Naive thymus-derived CD4-positive, alpha-beta T cell (primary cell): ENCODE results near the gene SLC37A4. TPM values are rescaled to one million over a fixed set of nuclear protein-coding genes. Genes with fewer than 3 reads are reported as not detected.
A peak's percentile ranks its signal among the peaks of the same experiment; 100 is the strongest.

Experiments
- ATAC-seq: fragments of 150-1000 bp; cut with Tn5 transposase; 2 replicates; pipeline ENCODE4 v1.10.0; 2021; ENCODE audit warnings: mild to moderate bottlenecking, moderate library complexity
- CTCF ChIA-PET: fragments of 350-600 bp; sonication (Branson Sonifier 250); formaldehyde crosslinking; loops from one replicate; lab custom pipeline; 2021; ENCODE audit warnings: antibody characterized with exemption; lab: Charles Lee
- POLR2A ChIA-PET: fragments of 350-600 bp; sonication (Branson Sonifier 250); formaldehyde crosslinking; loops from one replicate; lab custom pipeline; 2021; ENCODE audit warnings: antibody characterized with exemption, inconsistent platforms; lab: Charles Lee
- DNase-seq, 9 donors: peaks; one replicate each; pipeline versions ENCODE4 v3.0.0 to v3.0.0-alpha.2; 2020 to 2022; ENCODE audit warnings: mixed read lengths in 1 of 9
- H3K27ac ChIP-seq: one replicate; pipeline ENCODE4 v1.7.0; 2013; ENCODE audit warnings: mild to moderate bottlenecking, low read depth, low read length, moderate library complexity
- H3K27me3 ChIP-seq, 2 donors: one replicate each; pipeline ENCODE4 v1.7.0; 2013; ENCODE audit warnings: low read length in 2 of 2, mild to moderate bottlenecking in 2 of 2, moderate library complexity in 2 of 2; ENCODE audit not compliant: control insufficient read depth in 2 of 2, insufficient read depth in 2 of 2
- H3K36me3 ChIP-seq, 3 experiments: 1 replicate in 2 of 3; 2 replicates in 1 of 3; pipeline ENCODE4 v1.7.0; 2013; ENCODE audit warnings: low read length in 3 of 3, mild to moderate bottlenecking in 3 of 3, moderate library complexity in 1 of 3; ENCODE audit not compliant: insufficient read depth in 3 of 3, control insufficient read depth in 2 of 3
- H3K4me1 ChIP-seq, 2 donors: one replicate each; pipeline ENCODE4 v1.7.0; 2013; ENCODE audit warnings: low read length in 2 of 2, mild to moderate bottlenecking in 2 of 2, moderate library complexity in 1 of 2; ENCODE audit not compliant: control insufficient read depth in 2 of 2, insufficient read depth in 2 of 2
- H3K4me3 ChIP-seq: 2 replicates; pipeline ENCODE4 v1.7.0; 2013; ENCODE audit warnings: mild to moderate bottlenecking, low read length
- H3K9me3 ChIP-seq, 3 experiments: 1 replicate in 2 of 3; 2 replicates in 1 of 3; pipeline ENCODE4 v1.7.0; 2013; ENCODE audit warnings: low read length in 3 of 3; ENCODE audit not compliant: control insufficient read depth in 2 of 3
- H3K27ac Mint-ChIP-seq, 9 donors: one replicate each; pipeline ENCODE4 v1.8.0; 2020 to 2022; ENCODE audit warnings: mixed read lengths in 9 of 9, mild to moderate bottlenecking in 8 of 9, moderate library complexity in 5 of 9, inconsistent platforms in 2 of 9
- H3K27me3 Mint-ChIP-seq, 5 donors: one replicate each; pipeline ENCODE4 v1.8.0; 2021 to 2022; ENCODE audit warnings: mixed read lengths in 5 of 5, mild to moderate bottlenecking in 1 of 5
- H3K36me3 Mint-ChIP-seq, 5 donors: one replicate each; pipeline ENCODE4 v1.8.0; 2020 to 2022; ENCODE audit warnings: mixed read lengths in 5 of 5, mild to moderate bottlenecking in 3 of 5, inconsistent platforms in 1 of 5
- H3K4me1 Mint-ChIP-seq, 7 donors: one replicate each; pipeline ENCODE4 v1.8.0; 2020 to 2022; ENCODE audit warnings: mixed read lengths in 7 of 7, mild to moderate bottlenecking in 3 of 7, inconsistent platforms in 1 of 7
- H3K4me3 Mint-ChIP-seq, 10 donors: one replicate each; pipeline ENCODE4 v1.8.0; 2020 to 2022; ENCODE audit warnings: mild to moderate bottlenecking in 10 of 10, mixed read lengths in 10 of 10, moderate library complexity in 6 of 10, inconsistent platforms in 2 of 10
- H3K9me3 Mint-ChIP-seq, 11 donors: one replicate each; pipeline ENCODE4 v1.8.0; 2020 to 2022; ENCODE audit warnings: mixed read lengths in 11 of 11, mild to moderate bottlenecking in 4 of 11, inconsistent platforms in 1 of 11, moderate library complexity in 1 of 11
- intact Hi-C, 2 donors: fragments of 100-400 bp; cut with micrococcal nuclease; formaldehyde crosslinking; loops; one replicate each; pipeline ENCODE4 v1.15.1; 2023
- polyA plus RNA-seq, 2 donors: library from polyadenylated mRNA; unstranded; fragments of 300-500 nt; fragmentation: Illumina TruSeq; gene quantifications; one replicate each; pipeline ENCODE4 v1.2.3, GENCODE V29; 2021
- total RNA-seq, 6 experiments: library from RNA in 5 of 6; stranded (reverse) in 5 of 6; gene quantifications; 1 replicate in 5 of 6; 2 replicates in 1 of 6; pipeline ENCODE4 v1.2.3 and lab custom pipeline; 2021 to 2026

Gene SLC37A4
- total and polyA plus RNA-seq, 7 experiments from 2014 or later: 7.1 to 20.8 (median 13.1) TPM

GRCh38 chr11:119055901-119056300 lies 25.2 kb upstream of the SLC37A4 start:
- Histone ChIP-seq H3K36me3 (peaks cover 8 to 43% (median 34%) of the 10 kb centered on the region in 3 experiments), H3K27me3 (no peaks in the 10 kb centered on the region), H3K4me3 (peak overlapping the region; percentile 73), H3K27ac (peak overlapping the region; percentile 92), H3K4me1 (peaks cover 18 to 20% of the 10 kb centered on the region in 2 donors), H3K9me3 (no peaks in the 10 kb centered on the region)
- Mint-ChIP-seq H3K27me3 (no peaks in the 10 kb centered on the region), H3K27ac (peak overlapping the region; percentile 69 to 97 (median 87)), H3K4me3 (peak overlapping the region; percentile 81 to 99 (median 92)), H3K36me3 (peaks cover 0 to 40% (median 23%) of the 10 kb centered on the region in 5 donors), H3K9me3 (no peaks in the 10 kb centered on the region), H3K4me1 (peaks cover 24 to 43% (median 35%) of the 10 kb centered on the region in 7 donors)
- intact Hi-C loops: loop anchor here (2.0 kb wide), 3 partner anchors 65 to 267 kb away; partner anchors contain the start of gene HINFP (in 1 of the 2)
- CTCF ChIA-PET: interaction anchor here (0.9 to 2.0 kb wide), 4 partner anchors 12 to 617 kb away, joined by 3 to 8 read pairs (median 3); partner anchors contain the start of genes HINFP, SLC37A4 and VPS11
- POLR2A ChIA-PET: interaction anchor here (0.7 to 6.6 kb wide), 17 partner anchors 8 to 268 kb away, joined by 3 to 63 read pairs (median 4); partner anchors contain the start of genes C2CD2L, HINFP, HMBS and RPS25
- no peak for DNase-seq
- no peak for ATAC-seq

- Mint-ChIP-seq H3K9me3 (no peaks in the 10 kb centered on the region), H3K4me1 (peaks cover 21 to 43% (median 36%) of the 10 kb centered on the region in 7 donors), H3K27ac (peak overlapping the region in 1 of 9 donors; percentile 58), H3K4me3 (peak overlapping the region in 6 of 10 donors; percentile 6 to 93 (median 36)), H3K36me3 (peaks cover 3 to 48% (median 30%) of the 10 kb centered on the region in 5 donors), H3K27me3 (no peaks in the 10 kb centered on the region)
- CTCF ChIA-PET: no interaction called here
- no peak for DNase-seq
- H3K27ac ChIP-seq: no peak overlapping the region
- no peak overlapping the region for H3K4me3 ChIP-seq
- no peaks in the 10 kb centered on the region for H3K27me3 ChIP-seq
- ATAC-seq: no peak
- POLR2A ChIA-PET: interaction anchor here (1.2 to 6.6 kb wide), 4 partner anchors 13 to 66 kb away, joined by 3 to 63 read pairs (median 6); partner anchors contain the start of gene VPS11
- peaks cover 18 to 20% of the 10 kb centered on the region in 2 donors for H3K4me1 ChIP-seq
- H3K9me3 ChIP-seq: no peaks in the 10 kb centered on the region
- intact Hi-C loops: no loop called here
- peaks cover 11 to 56% (median 40%) of the 10 kb centered on the region in 3 experiments for H3K36me3 ChIP-seq
Observed at GRCh38 chr11:119054418-119054817, 23.7 kb upstream of the SLC37A4 start.

- Mint-ChIP-seq H3K9me3 (no peaks in the 10 kb centered on the region), H3K27ac (no peak overlapping the region), H3K4me3 (no peak overlapping the region), H3K36me3 (peaks cover 5 to 64% (median 36%) of the 10 kb centered on the region in 5 donors), H3K4me1 (peaks cover 16 to 32% (median 25%) of the 10 kb centered on the region in 7 donors), H3K27me3 (no peaks in the 10 kb centered on the region)
- H3K9me3 ChIP-seq: no peaks in the 10 kb centered on the region
- H3K27me3 ChIP-seq: no peaks in the 10 kb centered on the region
- DNase-seq: no peak
- ChIA-PET POLR2A (no interaction called here), CTCF (no interaction called here)
- intact Hi-C loops: no loop called here
- H3K4me1 ChIP-seq: peaks cover 12 to 13% of the 10 kb centered on the region in 2 donors
- ATAC-seq: no peak
- H3K36me3 ChIP-seq: peaks cover 18 to 77% (median 44%) of the 10 kb centered on the region in 3 experiments
- no peak overlapping the region for H3K27ac ChIP-seq
- H3K4me3 ChIP-seq: no peak overlapping the region
Observed at GRCh38 chr11:119052163-119052814, 21.6 kb upstream of the SLC37A4 start.

GRCh38 chr11:119051440-119052162 lies 20.9 kb upstream of the SLC37A4 start:
- H3K4me3 ChIP-seq: no peak overlapping the region
- Mint-ChIP-seq H3K27ac (no peak overlapping the region), H3K36me3 (peaks cover 7 to 68% (median 36%) of the 10 kb centered on the region in 5 donors), H3K4me3 (no peak overlapping the region), H3K27me3 (no peaks in the 10 kb centered on the region), H3K9me3 (no peaks in the 10 kb centered on the region), H3K4me1 (peaks cover 16 to 32% (median 25%) of the 10 kb centered on the region in 7 donors)
- ChIA-PET POLR2A (interaction anchor here (1.4 kb wide), 1 partner anchor 14 kb away, joined by 4 read pairs; no protein-coding TSS in a partner anchor), CTCF (no interaction called here)
- peaks cover 18 to 84% (median 47%) of the 10 kb centered on the region in 3 experiments for H3K36me3 ChIP-seq
- intact Hi-C loops: no loop called here
- peak; percentile 31 for ATAC-seq
- H3K9me3 ChIP-seq: no peaks in the 10 kb centered on the region
- no peaks in the 10 kb centered on the region for H3K27me3 ChIP-seq
- DNase-seq: no peak
- H3K4me1 ChIP-seq: peaks cover 12 to 13% of the 10 kb centered on the region in 2 donors
- no peak overlapping the region for H3K27ac ChIP-seq

GRCh38 chr11:119049081-119049480 lies 18.4 kb upstream of the SLC37A4 start:
- intact Hi-C loops: no loop called here
- Mint-ChIP-seq H3K4me3 (no peak overlapping the region), H3K27me3 (no peaks in the 10 kb centered on the region), H3K4me1 (peaks cover 5 to 13% (median 7%) of the 10 kb centered on the region in 7 donors), H3K9me3 (no peaks in the 10 kb centered on the region), H3K36me3 (peaks cover 7 to 62% (median 35%) of the 10 kb centered on the region in 5 donors), H3K27ac (no peak overlapping the region)
- CTCF ChIA-PET: no interaction called here
- H3K27me3 ChIP-seq: no peaks in the 10 kb centered on the region
- ATAC-seq (no peak), DNase-seq (no peak)
- peaks cover 18 to 93% (median 43%) of the 10 kb centered on the region in 3 experiments for H3K36me3 ChIP-seq
- POLR2A ChIA-PET: interaction anchor here (1.2 to 1.7 kb wide), 2 partner anchors 13 to 19 kb away, joined by 3 to 6 read pairs; partner anchors contain the start of gene VPS11
- H3K4me1 ChIP-seq: no peaks in the 10 kb centered on the region
- no peak overlapping the region for H3K27ac ChIP-seq
- no peak overlapping the region for H3K4me3 ChIP-seq
- no peaks in the 10 kb centered on the region for H3K9me3 ChIP-seq

GRCh38 chr11:119048644-119049043 lies 18.0 kb upstream of the SLC37A4 start:
- ATAC-seq: no peak
- POLR2A ChIA-PET: interaction anchor here (1.2 to 1.7 kb wide), 3 partner anchors 8 to 19 kb away, joined by 3 to 6 read pairs (median 4); partner anchors contain the start of genes HYOU1 and VPS11
- no peak overlapping the region for H3K27ac Mint-ChIP-seq

More at GRCh38 chr11:119048644-119049043, 18.0 kb upstream of the SLC37A4 start:
- no peaks in the 10 kb centered on the region for H3K4me1 ChIP-seq
- DNase-seq: no peak
- Mint-ChIP-seq H3K27me3 (no peaks in the 10 kb centered on the region), H3K4me3 (peak overlapping the region in 1 of 10 donors; percentile 38), H3K9me3 (no peaks in the 10 kb centered on the region), H3K4me1 (peaks cover 1 to 11% (median 6%) of the 10 kb centered on the region in 7 donors), H3K36me3 (peaks cover 7 to 58% (median 31%) of the 10 kb centered on the region in 5 donors)
- no peak overlapping the region for H3K4me3 ChIP-seq
- intact Hi-C loops: no loop called here
- H3K27ac ChIP-seq: no peak overlapping the region
- H3K9me3 ChIP-seq: no peaks in the 10 kb centered on the region
- CTCF ChIA-PET: interaction anchor here (0.8 kb wide), 1 partner anchor 17 kb away, joined by 3 read pairs; no protein-coding TSS in a partner anchor
- peaks cover 18 to 88% (median 38%) of the 10 kb centered on the region in 3 experiments for H3K36me3 ChIP-seq
- H3K27me3 ChIP-seq: no peaks in the 10 kb centered on the region
